ENCODE results near the gene AVEN.
"Not testable (repeated sequence)": the region's sequence is repeated elsewhere in the genome, so short reads cannot be mapped to it uniquely, and the experiment has no call there.

The AVEN gene, protein sequence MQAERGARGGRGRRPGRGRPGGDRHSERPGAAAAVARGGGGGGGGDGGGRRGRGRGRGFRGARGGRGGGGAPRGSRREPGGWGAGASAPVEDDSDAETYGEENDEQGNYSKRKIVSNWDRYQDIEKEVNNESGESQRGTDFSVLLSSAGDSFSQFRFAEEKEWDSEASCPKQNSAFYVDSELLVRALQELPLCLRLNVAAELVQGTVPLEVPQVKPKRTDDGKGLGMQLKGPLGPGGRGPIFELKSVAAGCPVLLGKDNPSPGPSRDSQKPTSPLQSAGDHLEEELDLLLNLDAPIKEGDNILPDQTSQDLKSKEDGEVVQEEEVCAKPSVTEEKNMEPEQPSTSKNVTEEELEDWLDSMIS

DNA sequence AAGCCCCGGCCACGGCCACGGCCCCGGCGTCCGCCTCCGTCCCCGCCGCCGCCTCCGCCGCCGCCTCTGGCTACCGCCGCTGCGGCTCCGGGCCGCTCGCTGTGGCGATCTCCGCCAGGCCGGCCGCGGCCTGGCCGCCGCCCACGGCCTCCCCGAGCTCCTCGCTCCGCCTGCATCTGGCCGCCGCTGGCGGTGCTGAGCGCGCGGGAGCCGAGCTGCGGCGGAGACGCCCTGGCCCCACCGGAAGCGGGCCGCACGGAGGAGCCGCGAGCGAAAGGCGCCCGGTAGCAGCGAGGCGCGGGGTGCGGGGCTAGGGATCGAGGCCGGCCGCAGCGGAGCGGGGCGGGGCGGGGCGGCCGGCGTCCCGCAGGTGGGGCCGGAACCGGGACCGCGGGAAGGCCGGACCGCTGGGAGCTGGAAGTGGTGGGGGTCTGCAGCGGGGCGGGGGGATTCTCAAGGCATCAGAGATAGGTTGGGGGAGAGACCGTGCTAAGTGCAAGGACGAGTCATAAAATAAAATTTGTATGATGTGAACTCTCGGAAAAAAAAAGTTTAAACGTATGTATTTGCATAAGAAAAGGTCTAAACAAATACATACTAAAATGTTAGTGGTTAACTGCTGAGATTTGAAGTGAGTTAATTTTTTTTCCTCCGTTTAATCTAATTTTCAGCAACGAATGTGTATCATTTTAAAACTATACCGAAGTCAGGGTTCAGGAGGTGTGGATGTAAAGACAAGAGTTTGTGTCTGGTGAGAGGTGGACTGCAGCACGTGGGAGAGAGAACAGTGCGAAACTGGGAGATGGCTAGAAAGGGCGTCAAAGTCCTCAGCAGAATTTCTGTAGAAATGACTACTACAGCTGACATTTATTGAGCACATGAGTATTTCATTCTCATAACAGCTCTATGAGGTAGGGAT, at the start of gene AVEN:
Gene AVEN, minus strand, starts transcription at position 334 of the 919 bp plus-strand sequence. Its CDS starts 158 bp downstream, at position 176.
- peak; percentile 41 for DNase-seq

DNA sequence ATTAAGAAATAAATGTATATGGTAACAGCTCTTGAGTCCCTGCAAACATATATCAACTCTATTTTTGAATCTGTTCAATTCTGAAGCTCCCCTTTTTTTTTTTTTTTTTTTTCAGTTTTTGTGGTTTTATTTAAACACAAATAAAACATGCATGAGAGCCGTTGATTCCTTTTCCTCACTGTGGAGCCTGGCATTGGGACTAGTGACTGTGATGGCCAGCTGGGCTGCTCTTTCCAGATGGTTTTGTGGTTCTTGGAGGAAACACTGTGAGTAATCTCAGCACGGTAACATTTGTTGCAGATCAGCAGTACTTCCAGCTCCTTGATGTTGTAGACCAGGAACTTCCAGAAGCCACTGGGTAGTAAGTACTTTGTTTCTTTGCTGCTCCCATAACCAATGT, 46.7 kb upstream of the AVEN start:
- DNase-seq = no peak

DNA sequence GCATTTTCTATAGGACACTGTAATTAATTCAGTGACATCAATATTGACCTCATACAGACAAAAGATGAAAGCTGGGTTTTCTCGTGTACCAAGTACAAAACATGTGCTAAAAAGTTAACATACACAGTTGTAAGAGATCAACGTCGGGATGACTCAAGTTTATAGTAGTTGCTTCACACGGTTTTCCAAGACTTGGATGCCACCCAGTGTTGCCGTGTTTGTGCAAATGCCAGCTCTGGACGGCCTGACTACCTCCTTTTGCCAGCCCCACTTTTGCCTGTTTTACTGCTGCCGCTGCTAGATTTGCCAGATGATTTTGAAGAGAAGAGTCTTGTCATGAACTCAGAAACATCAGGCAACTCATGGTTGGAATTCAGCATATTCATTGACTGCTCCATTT, 45.1 kb upstream of the AVEN start:
- no peak for DNase-seq

DNA sequence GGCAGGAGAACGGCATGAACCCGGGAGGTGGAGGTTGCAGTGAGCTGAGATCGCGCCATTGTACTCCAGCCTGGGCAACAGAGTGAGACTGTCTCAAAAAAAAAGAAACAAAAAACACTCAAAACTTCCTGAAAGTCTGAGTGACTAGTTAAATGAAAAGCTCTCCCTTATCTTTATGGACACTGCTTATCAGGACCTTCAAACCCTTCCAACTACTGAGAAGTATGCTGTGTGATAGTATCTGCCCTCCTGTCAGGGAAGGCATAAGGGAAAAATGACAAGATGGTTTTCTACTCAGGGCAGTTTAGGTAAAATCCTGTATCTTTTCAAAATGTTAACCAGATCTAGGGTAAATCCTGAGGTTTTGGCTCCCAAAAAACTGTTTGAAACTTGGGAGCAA, 40.9 kb upstream of the AVEN start:
- no peak for DNase-seq

DNA sequence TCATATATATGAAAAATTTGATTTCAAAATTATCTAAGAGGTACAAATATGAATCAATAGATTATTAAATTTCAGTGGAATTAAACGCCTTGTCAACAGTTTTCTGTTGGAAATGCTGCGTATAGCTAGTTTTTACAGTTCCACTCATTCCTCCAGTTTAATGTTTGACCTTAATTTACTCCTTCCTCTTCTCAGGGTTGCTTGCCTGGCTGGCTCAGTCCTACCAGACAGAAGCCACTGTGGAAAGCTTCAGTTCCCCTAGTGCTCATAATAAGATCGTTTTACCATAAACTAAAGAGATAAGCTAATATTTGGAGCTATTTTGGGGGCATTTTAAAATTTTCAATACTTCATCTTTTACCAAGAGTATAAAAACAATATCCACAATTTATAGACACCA, 39.9 kb upstream of the AVEN start:
- DNase-seq = no peak

DNA sequence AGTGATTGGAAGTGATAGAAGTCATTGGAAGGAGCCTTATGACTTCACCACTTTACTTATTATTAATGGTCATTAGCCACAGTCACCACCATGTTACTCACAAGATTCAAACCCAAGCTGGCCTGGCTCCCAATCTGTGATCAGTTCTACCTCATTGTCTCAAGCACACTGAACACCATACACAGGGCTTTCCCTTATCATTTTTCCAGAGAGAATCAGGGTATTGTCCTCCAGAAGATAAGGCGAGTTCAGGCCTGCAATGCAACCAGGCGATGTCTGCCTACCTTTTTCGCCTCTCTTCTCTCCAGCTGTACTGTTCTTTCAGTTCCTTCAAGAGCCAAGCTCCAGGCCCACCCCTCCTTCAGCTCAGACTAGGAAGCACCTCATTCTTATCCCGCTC, 37.8 kb upstream of the AVEN start:
- DNase-seq = no peak

DNA sequence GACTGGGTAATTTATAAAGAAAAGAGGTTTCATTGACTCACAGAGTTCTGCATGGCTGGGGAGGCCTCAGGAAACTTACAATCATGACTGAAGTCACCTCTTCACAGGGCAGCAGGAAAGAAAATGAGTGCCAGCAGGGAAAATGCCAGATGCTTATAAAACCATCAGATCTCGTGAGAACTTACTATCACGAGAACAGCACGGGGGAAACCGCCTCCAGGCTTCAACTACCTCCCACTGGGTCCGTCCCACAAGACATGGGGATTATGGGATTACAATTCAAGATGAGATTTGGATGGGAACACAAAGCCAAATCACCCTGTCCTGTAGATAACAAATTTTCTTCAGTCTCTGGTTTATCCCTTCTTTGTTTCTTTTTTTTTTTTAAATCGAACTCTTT, 31.0 kb upstream of the AVEN start:
- DNase-seq = no peak

DNA sequence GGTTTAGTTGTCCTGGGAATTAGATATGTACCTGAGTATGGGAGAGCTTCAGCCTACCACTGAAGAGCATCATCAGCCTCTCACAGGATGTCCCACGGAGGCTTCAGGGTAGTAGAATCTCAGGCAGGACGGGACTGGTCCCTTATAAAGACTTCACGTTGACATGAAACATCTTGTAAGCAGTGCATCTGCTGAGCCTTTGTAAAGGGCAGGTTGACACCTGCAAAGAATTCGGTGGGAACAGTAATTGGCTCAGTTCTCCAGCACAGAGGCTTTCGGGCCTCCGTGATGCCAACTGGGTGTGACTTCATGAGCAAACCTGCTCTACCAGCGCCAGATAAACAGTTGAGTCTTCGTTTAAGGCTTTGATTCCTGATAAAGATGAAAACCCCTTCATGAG, 26.9 kb upstream of the AVEN start:
- no peak for DNase-seq

DNA sequence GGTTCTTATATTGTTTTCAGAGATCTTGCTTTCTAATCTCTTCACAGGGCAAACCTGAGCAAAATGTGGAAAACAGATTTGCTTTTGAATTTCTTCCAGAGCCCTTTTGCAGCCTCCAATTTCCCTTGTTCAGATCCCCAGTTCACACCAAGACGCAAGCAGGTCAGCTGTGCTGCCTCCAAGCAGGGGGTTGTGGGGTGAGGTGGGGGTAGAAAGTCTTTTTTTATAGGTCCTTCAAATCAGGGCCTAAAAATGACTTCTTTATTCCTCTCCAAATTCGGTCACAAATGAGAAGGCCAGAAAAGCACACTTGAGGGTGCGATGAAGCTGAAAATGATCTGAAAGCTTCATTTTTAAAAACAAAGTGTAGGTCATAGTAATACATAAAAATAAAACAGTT, 26.3 kb upstream of the AVEN start:
- no peak for DNase-seq

DNA sequence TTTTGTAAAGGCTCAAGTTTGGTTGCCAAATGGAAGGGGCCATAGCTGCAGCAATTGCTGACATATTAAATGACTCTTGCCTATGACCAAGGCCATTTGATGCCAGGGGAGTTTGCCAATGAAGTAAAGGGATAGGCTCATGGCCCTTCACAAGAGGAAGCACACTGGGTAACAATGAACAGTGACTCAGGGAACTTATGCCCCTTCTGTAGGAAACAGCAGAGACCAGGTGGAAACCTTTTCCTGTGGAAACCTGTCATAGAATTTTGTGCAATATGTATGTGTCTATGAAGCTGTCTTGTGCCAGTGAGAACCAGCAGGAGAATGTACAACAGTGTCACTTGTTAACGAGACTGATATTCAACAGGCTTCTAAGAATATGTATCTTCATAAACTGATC, 25.4 kb upstream of the AVEN start:
- no peak for DNase-seq

DNA sequence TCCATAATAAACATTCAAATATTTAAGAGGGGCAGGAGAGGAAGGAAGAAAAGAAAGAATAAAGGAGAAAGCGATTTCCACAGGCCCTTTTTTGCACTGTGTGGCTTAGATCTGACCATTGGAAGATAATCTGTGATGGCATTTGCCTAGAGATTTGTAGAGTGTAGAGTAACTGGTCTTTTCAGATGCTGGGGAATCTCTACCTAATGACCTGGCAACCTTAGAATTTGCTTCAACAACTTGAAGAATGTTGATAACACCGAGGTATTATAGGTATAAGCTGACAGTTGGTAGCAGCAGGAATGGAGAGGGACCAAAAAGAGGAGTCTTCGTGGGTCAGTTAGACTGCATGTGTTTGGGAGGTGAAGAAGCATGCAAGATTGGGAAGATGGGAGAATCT, 20.9 kb upstream of the AVEN start:
- no peak for DNase-seq

DNA sequence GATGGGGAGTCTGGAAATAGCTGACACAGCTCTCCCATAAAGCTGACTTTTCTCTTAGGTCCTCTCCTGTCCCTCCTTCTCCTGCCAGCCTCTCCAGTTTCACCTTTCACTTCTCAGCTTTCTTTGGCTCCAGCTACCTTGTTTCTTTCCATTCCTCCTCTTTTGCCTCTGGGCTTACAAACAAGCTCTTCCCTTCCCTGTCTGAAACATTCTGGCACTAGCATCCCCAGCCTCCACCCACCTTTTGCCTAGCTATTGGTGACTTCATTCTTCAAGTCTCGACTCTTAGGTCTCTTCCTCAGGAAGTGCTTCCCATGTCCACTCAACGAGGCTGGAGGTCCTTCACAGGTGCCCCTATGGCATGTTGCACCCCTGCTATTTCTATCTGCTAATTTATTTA, 20.5 kb upstream of the AVEN start:
- DNase-seq = no peak

DNA sequence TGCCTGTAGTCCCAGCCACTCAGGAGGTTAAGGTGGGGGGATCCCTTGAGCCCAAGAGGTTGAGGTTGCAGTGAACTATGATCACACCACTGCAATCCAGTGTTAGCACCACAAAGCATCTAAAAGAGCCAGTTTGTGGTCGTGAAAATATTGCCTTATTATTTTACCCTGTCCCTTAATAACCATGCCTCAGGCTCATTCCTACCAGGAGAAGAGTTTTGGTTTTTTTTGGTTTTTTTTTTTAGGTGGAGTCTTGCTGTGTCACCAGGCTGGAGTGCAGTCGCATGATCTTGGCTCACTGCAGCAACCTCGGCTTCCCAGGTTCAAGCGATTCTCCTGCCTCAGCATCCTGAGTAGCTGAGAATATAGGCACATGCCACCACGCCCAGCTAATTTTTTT, 17.9 kb upstream of the AVEN start:
- peak; percentile 52 for DNase-seq

DNA sequence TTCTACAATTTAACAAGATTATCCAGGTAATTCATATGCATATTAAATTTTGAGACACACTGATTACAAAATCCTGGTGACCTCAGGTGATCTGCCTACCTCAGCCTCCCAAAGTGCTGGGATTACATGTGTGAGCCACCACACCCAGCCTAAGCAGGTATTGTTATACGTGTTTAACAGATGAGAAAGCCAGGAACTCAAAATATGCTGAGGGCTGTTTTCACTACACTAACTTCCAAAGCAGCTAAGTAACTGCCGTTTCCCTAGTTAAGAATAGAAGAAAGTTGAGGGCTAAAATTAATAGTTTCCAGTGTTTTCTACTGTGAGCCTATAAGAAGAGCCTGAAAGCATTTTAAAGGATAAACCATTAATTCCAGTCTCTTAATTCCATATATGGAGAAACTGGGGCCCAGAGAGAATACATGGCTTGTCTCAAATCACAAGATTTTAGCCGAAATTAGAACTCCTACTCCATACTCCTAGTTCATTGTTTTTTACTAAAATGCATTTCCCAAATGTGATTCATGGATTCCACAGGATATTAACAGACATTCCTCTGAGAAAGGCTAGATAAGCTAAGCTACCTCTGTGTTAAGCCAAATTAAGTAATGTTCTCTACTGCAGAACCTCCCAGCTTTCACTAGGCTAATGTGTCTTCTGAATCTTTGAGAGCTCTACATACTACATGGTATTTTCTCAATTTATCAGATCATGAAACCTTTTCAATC, 17.0 kb upstream of the AVEN start:
- DNase-seq = peak; percentile 93

DNA sequence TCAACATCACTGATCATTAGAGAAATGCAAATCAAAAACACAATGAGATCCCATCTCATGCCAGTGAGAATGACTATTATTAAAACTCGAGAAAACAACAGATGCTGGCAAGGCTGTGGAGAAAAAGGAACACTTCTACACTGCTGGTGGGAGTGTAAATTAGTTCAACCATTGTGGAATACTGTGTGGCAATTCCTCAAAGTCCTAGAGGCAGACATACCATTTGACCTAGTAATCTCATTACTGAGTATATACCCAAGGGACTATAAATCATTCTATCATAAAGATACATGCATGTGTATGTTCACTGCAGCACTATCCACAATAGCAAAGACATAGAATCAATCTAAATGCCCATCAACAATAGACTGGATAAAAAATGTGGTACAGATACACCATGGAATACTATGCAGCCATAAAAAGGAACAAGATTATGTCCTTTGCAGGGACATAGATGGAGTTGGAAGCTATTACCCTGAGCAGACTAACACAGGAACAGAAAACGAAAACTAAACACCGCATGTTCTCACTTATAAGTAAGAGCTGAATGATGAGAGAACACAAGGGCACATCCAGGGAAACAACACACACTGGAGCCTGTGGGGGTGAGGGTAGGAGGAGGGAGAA, 15.2 kb upstream of the AVEN start:
- DNase-seq = peak; percentile 34

DNA sequence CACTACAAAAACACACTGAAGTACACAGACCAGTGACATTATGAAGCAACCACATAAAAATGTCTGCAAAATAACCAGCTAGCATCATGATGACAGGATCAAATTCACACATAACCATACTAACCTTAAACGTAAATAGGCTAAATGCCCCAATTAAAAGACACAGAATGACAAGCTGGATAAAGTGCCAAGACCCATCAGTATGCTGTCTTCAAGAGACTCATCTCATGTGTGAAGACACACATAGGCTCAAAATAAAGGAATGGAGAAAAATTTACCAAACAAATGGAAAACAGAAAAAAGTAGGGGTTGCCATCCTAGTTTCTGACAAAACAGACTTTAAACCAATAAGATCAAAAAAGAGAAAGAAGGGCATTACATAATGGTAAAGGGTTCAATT, 11.4 kb upstream of the AVEN start:
- not testable (repeated sequence) for DNase-seq

DNA sequence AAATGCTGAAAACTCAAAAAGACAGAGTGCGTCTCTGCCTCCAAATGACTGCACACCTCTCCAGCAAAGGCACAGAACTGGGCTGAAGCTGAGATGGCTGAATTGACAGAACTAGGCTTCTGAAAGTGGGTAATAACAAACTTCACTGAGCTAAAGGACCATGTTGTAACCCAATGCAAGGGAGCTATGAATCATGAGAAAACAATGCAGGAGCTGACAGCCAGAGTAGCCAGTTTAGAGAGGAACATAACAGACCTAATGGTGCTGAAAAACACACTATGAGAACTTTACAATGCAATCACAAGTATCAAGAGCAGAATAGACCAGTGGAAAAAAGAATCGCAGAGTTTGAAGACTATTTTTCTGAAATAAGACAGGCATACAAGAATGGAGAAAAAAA, 10.1 kb upstream of the AVEN start:
- peak; percentile 88 for DNase-seq

DNA sequence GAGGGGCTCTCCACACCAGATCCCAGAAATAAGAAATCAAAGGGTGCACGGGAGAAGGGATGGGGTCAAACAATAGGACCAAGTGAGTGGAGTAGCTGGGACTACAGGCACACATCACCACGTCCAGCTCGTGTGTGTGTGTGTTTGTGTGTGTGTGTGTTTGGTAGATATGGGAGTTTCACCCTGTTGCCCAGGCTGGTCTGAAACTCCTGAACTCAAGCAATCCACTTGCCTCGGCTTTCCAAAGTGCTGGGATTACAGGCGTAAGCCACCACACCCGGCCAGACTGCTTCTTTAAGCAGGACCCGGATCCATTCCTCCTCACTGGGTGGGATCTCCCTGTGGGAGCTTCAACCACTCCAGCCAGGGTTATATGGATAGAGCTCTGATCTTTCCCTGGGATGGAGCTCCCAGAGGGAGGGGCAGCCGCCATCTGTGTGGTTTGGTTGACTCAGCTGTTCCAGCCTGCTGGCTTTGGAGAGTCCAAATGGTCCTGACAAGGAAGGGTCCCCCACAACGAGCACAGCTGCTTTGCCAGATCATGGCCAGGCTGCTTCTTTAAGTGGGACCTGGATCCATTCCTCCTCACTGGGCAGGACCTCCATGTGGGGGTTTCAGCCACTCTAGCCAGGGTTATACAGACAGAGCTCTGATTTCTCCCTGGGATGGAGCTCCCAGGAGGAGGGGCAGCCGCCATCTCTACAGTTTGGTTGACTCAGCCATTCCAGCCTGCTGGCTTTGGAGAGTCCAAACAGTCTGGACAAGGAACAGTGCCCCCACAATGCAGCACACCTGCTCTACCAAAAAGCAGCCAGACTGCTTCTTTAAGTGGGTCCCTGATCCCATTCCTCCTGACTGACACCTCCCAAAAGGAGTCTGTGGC, 9.1 kb upstream of the AVEN start:
- peak; percentile 82 for DNase-seq

DNA sequence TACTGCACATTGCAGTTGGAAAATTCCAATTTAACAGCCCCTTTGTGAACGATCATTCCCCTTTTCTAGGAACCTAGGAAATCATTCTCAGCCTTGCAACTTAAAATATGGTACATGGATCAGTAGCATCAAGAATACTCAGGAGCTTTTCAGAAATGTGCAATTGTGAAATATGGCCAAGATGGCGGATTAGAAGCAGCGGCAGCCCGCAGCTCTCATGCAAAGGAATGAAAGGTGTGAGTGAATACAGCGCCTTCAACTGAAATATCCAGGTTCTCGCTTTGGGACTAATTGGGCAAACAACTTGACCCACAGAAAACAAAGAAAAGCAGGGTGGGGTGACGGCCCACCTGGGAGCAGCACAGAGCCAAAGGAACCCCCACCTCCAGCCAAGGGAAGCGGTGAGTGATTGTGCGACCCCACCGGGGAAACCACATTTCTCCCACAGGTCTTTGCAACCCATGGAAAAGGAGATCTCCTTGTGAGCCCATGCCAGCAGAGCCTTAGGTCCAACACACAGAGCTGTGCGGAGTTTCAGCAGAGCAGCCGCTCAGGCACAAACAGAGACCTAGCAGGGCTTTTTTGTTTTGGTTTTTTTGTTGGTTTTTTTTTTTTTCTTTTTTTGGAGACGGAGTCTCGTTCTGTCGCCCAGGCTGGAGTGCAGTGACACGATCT, 7.6 kb upstream of the AVEN start:
- no peak for DNase-seq

DNA sequence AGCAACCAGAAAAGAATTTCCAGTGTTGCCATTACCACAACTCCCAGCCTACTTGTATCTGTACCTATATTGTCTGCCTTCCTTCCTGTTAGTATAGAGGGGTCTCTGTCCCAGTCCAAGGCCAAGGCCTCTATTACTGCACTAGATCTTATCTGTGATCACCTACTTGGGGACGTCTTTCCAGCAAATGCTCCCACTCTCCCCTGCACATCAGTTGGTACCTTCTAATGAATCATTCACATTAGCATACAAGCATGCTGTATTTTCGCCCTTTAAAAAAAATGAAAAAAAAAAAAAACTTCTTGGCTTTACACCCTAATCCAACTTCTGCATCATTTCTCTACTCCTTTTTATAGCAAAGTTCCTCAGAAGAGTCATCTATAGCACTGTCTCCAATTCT, 4.8 kb upstream of the AVEN start:
- no peak for DNase-seq

DNA sequence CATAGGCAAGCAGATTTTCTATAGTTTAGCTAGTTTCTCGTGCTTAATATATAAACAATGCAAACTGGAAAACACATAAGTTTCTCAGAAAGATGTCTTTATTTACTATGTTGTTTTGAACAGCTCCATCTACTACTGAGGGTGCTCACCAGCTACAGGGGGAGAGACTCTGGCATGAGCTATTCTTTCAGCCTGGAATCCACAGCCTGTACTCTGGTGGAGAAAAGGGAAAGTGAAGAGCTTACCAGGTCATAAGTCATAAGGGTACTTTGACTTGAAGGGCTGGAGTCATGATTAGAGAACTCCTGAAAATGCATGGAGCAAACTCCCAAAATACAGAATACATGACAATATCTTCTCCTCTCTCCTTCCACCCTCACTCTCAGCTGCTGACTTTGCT, 4.4 kb upstream of the AVEN start:
- DNase-seq = no peak

DNA sequence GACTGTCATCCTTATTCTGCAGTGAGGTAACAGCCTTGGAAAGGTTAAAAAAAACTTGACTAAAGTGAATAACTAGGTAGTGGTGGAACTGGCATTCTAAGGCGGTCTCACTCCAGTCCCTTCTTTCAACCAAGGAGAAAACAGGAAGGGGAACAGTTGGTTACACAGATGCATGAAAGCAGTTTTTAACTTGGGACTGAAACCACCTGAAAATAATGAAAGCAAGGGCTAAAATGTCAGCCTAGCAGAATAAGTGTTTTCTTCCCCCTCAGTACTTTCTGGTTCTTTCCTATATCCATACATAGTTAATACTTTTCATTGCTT, 748 bp upstream of the AVEN start:
- no peak for DNase-seq

Measured in fibroblast of upper back skin (primary cell).